GM21367 (cell line): ENCODE data around the gene CPSF6.
"Not testable (repeated sequence)": the region's sequence is repeated elsewhere in the genome, so short reads cannot be mapped to it uniquely, and the experiment has no call there.

Experiments used
- ATAC-seq: cut with Tn5 transposase; IDR thresholded peaks from one replicate; pipeline ENCODE4 v1.9.1; 2021; ENCODE audit not compliant: unreplicated experiment

The CPSF6 gene

GRCh38 chr12:69239352-69239921 lies at the start of gene CPSF6:
Gene CPSF6 (plus strand): TSS chr12:69239569. CDS start chr12:69239647, 78 bp downstream.
- peak; percentile 93 for ATAC-seq

- no peak for ATAC-seq
These were observed 42.8 kb upstream of the CPSF6 start for GRCh38 chr12:69196302-69197288.

GRCh38 chr12:69199976-69200375 lies 39.4 kb upstream of the CPSF6 start:
- not testable (repeated sequence) for ATAC-seq

- no peak for ATAC-seq
These were observed 35.2 kb upstream of the CPSF6 start for GRCh38 chr12:69204191-69204590.

GRCh38 chr12:69210661-69211060 lies 28.7 kb upstream of the CPSF6 start:
- no peak for ATAC-seq

GRCh38 chr12:69211160-69211559 lies 28.2 kb upstream of the CPSF6 start:
- ATAC-seq = no peak

- no peak for ATAC-seq
These were observed 25.2 kb upstream of the CPSF6 start for GRCh38 chr12:69214169-69214568.

- ATAC-seq = no peak
These were observed 14.0 kb upstream of the CPSF6 start for GRCh38 chr12:69225251-69225910.

GRCh38 chr12:69231479-69231878 lies 7.9 kb upstream of the CPSF6 start:
- no peak for ATAC-seq

GRCh38 chr12:69238589-69239351 lies 599 bp upstream of the CPSF6 start:
- ATAC-seq = no peak

GRCh38 chr12:69239922-69240630 lies 707 bp downstream of the CPSF6 start:
- ATAC-seq = peak; percentile 15

GRCh38 chr12:69240631-69240995 lies 1.2 kb downstream of the CPSF6 start:
- ATAC-seq = no peak

- ATAC-seq = no peak
These were observed 2.2 kb downstream of the CPSF6 start for GRCh38 chr12:69241438-69242092.

- peak; percentile 47 for ATAC-seq
These were observed 4.0 kb downstream of the CPSF6 start for GRCh38 chr12:69243099-69244084.

- ATAC-seq = no peak
These were observed 8.1 kb downstream of the CPSF6 start for GRCh38 chr12:69247268-69248018.

GRCh38 chr12:69252033-69252432 lies 12.7 kb downstream of the CPSF6 start:
- ATAC-seq = no peak

GRCh38 chr12:69254046-69254445 lies 14.7 kb downstream of the CPSF6 start:
- ATAC-seq = peak; percentile 66

- ATAC-seq = no peak
These were observed 15.5 kb downstream of the CPSF6 start for GRCh38 chr12:69254862-69255261.
